ENCODE data around the gene IL3RA.
"Not testable (repeated sequence)": the region's sequence is repeated elsewhere in the genome, so short reads cannot be mapped to it uniquely, and the experiment has no call there.

Gene IL3RA

GRCh38 chrX:1332433-1332832 lies 4.2 kb upstream of the IL3RA start:
- not testable (repeated sequence) for DNase-seq (ENCODE audit: low spot score)

- no peak for DNase-seq (ENCODE audit: low spot score)
These were observed 1.7 kb upstream of the IL3RA start for GRCh38 chrX:1334854-1335253.

DNA sequence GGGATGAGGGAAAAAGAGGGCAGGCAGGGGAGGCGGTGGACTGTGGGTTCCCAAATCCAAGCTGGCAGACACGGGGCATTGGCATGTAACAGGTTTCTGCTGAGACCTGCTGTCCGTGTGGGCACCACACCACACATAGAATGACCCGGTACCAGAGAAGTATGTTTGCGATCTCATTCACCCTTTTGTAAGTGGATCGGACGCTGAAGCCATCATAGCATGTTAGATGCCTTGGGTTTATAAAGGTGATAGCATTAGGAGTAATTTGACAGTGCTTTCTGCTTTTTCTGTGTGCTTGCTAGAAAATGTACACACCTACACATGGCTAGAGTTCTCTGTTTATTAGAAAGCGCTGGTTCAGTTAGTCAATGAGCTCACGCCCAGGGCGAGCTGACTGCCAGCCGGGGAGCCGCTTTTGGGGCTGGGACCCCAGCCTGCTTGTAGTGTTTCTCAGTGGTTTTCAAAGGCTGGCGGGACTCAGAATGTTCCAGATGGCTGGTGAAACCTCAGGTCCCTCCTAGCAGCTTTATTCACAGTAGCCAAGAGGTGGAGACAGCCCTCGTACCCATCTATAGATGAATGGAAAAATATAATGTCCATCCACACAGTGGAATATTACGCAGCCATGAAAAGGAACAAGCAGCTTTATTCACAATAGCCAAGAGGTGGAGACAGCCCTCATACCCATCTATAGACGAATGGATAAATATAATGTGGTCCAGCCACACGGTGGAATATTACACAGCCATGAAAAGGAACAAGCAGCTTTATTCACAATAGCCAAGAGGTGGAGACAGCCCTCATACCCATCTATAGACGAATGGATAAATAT lies 579 bp downstream of the IL3RA start:
- no peak for DNase-seq (ENCODE audit: low spot score)

- DNase-seq (ENCODE audit: low spot score): no peak
These were observed 5.1 kb downstream of the IL3RA start for GRCh38 chrX:1341545-1342184.

DNA sequence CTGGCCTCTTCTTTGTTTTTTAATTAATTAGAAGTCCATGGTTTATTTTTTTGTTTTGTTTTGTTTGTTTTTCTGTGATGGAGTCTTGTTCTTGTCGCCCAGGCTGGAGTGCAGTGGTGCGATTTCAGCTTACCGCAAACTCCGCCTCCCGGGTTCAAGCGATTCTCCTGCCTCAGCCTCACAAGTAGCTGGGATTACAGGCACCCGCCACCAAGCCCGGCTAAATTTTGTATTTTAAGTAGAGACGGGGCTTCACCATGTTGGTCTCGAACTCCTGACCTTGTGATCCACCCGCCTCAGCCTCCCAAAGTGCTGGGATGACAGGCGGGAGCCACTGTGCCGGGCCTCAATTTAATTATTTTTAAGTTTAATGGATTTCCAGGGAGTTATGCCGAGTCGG lies 13.0 kb downstream of the IL3RA start:
- DNase-seq (ENCODE audit: low spot score): not testable (repeated sequence)

- no peak for DNase-seq (ENCODE audit: low spot score)
These were observed 15.6 kb downstream of the IL3RA start for GRCh38 chrX:1351981-1352714.

- no peak for DNase-seq (ENCODE audit: low spot score)
These were observed 17.7 kb downstream of the IL3RA start for GRCh38 chrX:1354036-1355019.

DNA sequence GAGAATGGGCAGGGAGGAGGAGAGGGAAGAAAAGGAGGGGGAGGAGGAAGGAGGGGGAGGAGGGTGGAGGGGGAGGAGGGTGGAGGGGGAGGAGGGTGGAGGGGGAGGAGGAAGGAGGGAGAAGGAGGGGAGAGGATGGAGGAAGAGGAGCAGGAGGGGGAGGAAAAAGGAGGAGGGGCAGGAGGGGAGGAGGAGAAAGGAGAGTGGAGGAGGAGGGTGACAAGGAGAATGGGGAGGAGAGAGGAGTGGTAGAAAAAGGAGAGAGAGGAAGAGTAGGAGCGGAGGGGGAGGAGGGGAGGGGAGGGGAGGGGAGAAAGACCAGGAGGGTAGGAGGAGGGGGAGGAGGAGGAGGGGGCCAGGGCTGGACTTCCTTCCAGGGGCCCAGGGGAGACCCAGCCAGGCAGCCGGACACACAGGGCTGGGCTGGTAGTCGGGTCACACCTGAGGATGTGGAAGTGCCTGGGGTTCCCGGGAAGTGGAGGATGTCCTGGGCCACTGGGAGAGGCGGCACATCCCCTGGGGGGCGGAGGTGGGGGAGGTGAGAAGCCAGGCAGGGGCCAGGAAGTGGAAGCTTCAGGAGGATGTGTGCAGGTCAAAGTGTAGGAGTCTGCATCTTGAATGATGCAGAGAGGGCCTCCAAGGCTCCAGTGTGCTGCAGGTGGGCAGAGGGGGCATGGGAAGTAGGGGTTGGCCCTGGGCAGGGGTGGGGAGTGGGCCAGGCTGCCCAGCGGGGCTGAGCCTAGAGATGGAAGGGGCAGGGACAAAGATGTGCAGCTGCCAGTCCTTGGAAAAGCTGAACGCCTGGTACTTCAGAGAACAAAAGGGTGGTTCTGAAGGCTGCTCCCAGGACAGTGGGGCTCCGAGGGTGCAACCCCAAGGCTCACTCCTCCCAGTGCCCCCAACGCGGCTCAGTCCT lies 18.8 kb downstream of the IL3RA start:
- DNase-seq (ENCODE audit: low spot score): no peak

GRCh38 chrX:1357993-1358392 lies 21.4 kb downstream of the IL3RA start:
- no peak for DNase-seq (ENCODE audit: low spot score)

DNA sequence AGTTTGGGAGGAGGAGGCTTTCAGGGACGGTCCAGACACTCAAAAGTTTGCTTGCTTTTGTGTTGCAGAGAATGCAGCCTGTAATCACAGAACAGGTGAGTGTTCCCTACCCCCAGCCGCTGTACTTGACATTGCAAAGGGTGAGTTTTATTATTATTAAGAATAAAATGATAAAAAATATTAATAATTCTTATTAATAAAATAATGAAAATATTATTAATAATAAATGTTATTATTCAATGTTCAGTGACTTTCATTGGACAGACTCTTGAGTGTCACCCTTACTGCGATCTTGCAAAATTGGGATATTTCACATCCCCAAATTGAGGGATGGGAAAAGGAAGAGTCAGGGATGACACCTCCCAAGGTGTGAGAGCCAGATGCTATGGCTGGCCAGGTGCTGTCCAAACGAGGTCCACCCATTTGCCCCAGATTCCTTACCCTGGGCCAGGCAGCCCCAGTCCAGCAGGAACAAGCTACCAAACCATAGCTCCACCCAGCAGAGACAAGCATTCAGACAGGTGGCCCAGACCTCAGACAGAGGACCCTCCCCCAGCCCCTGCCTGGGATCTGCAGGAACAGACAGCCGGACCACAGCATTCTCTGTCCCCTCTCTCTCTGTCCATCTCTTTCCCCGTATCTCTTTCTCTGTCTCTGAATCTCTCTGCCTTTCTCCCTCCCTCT lies 22.4 kb downstream of the IL3RA start:
- no peak for DNase-seq (ENCODE audit: low spot score)

GRCh38 chrX:1359477-1359873 lies 22.9 kb downstream of the IL3RA start:
- DNase-seq (ENCODE audit: low spot score): no peak

- no peak for DNase-seq (ENCODE audit: low spot score)
These were observed 23.6 kb downstream of the IL3RA start for GRCh38 chrX:1360171-1360570.

DNA sequence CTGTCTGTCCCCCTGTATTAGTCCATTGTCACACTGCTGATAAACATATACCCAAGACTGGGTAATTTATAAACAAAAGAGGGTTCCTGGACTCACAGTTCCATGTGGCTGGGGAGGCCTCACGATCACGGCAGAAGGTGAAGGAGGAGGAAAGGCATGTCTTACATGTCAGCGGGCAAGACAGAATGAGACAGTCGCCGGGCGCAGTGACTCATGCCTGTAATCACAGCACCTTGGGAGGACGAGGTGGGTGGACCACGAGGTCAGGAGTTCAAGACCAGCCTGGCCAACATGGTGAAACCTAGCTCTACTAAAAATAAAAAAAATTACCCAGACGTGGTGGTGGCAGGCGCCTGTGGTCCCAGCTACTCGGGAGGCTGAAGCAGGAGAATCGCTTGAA lies 24.7 kb downstream of the IL3RA start:
- DNase-seq (ENCODE audit: low spot score): no peak

GRCh38 chrX:1361910-1362309 lies 25.3 kb downstream of the IL3RA start:
- DNase-seq (ENCODE audit: low spot score): no peak

- not testable (repeated sequence) for DNase-seq (ENCODE audit: low spot score)
These were observed 29.8 kb downstream of the IL3RA start for GRCh38 chrX:1366363-1366762.

- DNase-seq (ENCODE audit: low spot score): no peak
These were observed 31.8 kb downstream of the IL3RA start for GRCh38 chrX:1368385-1368698.

DNA sequence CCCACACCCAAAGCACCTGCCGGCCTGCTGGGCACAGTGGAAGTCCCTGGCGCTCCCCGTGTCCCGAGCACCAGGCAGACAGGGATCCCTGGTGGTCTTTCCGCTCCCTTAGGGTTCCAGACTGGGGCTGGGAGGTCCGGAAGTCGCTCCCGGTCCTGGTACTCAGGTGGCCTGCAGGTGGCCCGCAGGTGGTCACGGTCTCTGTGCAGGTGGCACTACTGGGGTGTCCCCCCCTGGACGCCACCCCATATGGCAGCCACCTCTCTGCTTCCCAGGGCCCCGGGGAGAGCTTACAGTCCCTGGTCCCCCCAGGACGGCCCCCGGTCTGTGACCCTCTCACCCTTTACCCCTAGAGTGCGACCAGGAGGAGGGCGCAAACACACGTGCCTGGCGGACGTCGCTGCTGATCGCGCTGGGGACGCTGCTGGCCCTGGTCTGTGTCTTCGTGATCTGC lies 41.7 kb downstream of the IL3RA start:
- no peak for DNase-seq (ENCODE audit: low spot score)

GRCh38 chrX:1380672-1381233 lies 44.2 kb downstream of the IL3RA start:
- no peak for DNase-seq (ENCODE audit: low spot score)

GRCh38 chrX:1384658-1385252 lies 48.2 kb downstream of the IL3RA start:
- no peak for DNase-seq (ENCODE audit: low spot score)

Measured in HuH-7 (cell line).